Ishikawa (cell line): ENCODE results near the gene LIPE.

Experiments used
- CEBPB ChIP-seq: IDR thresholded peaks from 2 replicates; pipeline ENCODE4 v1.6.1; 2012
- EGR1 ChIP-seq: IDR thresholded peaks from 2 replicates; pipeline ENCODE4 v1.6.1; 2012
- TF ChIP-seq, protein P1 (sequence below): IDR thresholded peaks from 2 replicates; pipeline ENCODE4 v1.6.1; 2012

DNA sequence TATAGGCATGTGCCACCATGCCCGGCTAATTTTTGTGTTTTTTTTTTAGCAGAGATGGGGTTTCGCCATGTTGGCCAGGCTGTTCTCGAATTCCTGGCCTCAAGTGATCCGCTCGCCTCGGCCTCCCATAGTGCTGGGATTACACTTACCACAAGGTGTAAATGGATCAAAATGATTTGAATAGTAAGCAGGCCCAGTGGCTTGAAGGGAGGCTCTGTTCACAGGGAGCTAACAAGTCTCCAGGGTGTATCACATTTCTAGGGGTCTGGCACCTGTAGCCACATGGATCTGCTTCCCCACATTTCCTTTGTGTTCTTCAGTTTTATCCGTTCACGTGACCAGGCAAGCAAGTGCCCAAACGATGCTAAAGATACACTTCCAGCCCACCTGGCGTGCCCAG is 23.6 kb downstream of the LIPE start:
- TF ChIP-seq, protein P1, sequence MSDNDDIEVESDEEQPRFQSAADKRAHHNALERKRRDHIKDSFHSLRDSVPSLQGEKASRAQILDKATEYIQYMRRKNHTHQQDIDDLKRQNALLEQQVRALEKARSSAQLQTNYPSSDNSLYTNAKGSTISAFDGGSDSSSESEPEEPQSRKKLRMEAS: no peak
- TF ChIP-seq CEBPB (no peak), EGR1 (no peak)
